Measurements from ENCODE around the gene SLC22A5.
"Not testable (repeated sequence)": the region's sequence is repeated elsewhere in the genome, so short reads cannot be mapped to it uniquely, and the experiment has no call there.

Gene SLC22A5

GRCh38 chr5:132426525-132427138 lies 57.1 kb downstream of the SLC22A5 start:
- peak; percentile 41 to 64 for DNase-seq (ENCODE audit: low read depth in 2 of 2)

GRCh38 chr5:132427281-132428146 lies 58.0 kb downstream of the SLC22A5 start:
- peak; percentile 49 to 70 for DNase-seq (ENCODE audit: low read depth in 2 of 2)

- no peak for DNase-seq (ENCODE audit: low read depth in 2 of 2)
These were observed 58.6 kb downstream of the SLC22A5 start for GRCh38 chr5:132428147-132428482.

- DNase-seq (ENCODE audit: low read depth in 2 of 2): no peak
These were observed 59.3 kb downstream of the SLC22A5 start for GRCh38 chr5:132428484-132429462.

- DNase-seq (ENCODE audit: low read depth in 2 of 2): no peak
These were observed 60.2 kb downstream of the SLC22A5 start for GRCh38 chr5:132429463-132430440.

GRCh38 chr5:132430746-132431145 lies 61.2 kb downstream of the SLC22A5 start:
- DNase-seq (ENCODE audit: low read depth in 2 of 2): no peak

GRCh38 chr5:132431632-132432031 lies 62.1 kb downstream of the SLC22A5 start:
- DNase-seq (ENCODE audit: low read depth in 2 of 2): no peak

- no peak for DNase-seq (ENCODE audit: low read depth in 2 of 2)
These were observed 63.6 kb downstream of the SLC22A5 start for GRCh38 chr5:132433141-132433540.

GRCh38 chr5:132434416-132435286 lies 65.1 kb downstream of the SLC22A5 start:
- no peak for DNase-seq (ENCODE audit: low read depth in 2 of 2)

GRCh38 chr5:132435447-132435846 lies 65.9 kb downstream of the SLC22A5 start:
- no peak for DNase-seq (ENCODE audit: low read depth in 2 of 2)

- no peak for DNase-seq (ENCODE audit: low read depth in 2 of 2)
These were observed 66.4 kb downstream of the SLC22A5 start for GRCh38 chr5:132435886-132436285.

- DNase-seq (ENCODE audit: low read depth in 2 of 2): no peak
These were observed 67.4 kb downstream of the SLC22A5 start for GRCh38 chr5:132436936-132437335.

GRCh38 chr5:132437604-132438266 lies 68.2 kb downstream of the SLC22A5 start:
- DNase-seq (ENCODE audit: low read depth in 2 of 2): peak; percentile 63 to 69

- DNase-seq (ENCODE audit: low read depth in 2 of 2): not testable (repeated sequence)
These were observed 68.7 kb downstream of the SLC22A5 start for GRCh38 chr5:132438267-132438645.

- DNase-seq (ENCODE audit: low read depth in 2 of 2): no peak
These were observed 69.4 kb downstream of the SLC22A5 start for GRCh38 chr5:132438917-132439316.

GRCh38 chr5:132439521-132440089 lies 70.1 kb downstream of the SLC22A5 start:
- DNase-seq (ENCODE audit: low read depth in 2 of 2): no peak

- DNase-seq (ENCODE audit: low read depth in 2 of 2): no peak
These were observed 74.6 kb downstream of the SLC22A5 start for GRCh38 chr5:132444061-132444460.
